PC-9 (cell line): Measurements from ENCODE around the gene SGCD. TPM values are rescaled to one million over a fixed set of nuclear protein-coding genes. Genes with fewer than 3 reads are reported as not detected.

Experiments
- BruUV-seq: library from RNA; stranded (reverse); fragments of 400-500 nt; replicated peaks from 2 replicates; lab custom pipeline; 2021; lab: Mats Ljungman, UMichigan
- CTCF ChIA-PET: fragments of 300-600 bp; sonication (Branson Sonifier 250); formaldehyde crosslinking; loops from one replicate; lab custom pipeline; 2022; ENCODE audit warnings: antibody characterized with exemption; lab: Charles Lee
- POLR2A ChIA-PET: fragments of 300-600 bp; sonication (Branson Sonifier 250); formaldehyde crosslinking; loops from one replicate; lab custom pipeline; 2022; ENCODE audit warnings: antibody characterized with exemption; ENCODE audit not compliant: unreplicated experiment; lab: Charles Lee
- DNase-seq, 2 experiments: peaks; one replicate each; pipeline versions ENCODE4 v3.0.0 to v3.0.0-alpha.2; 2015 to 2022; ENCODE audit warnings: mixed read lengths in 1 of 2
- H2AFZ ChIP-seq: fragments of 200-600 bp; sonication (generic); 2 replicates; pipeline ENCODE4 v1.8.1; 2017; ENCODE audit warnings: antibody characterized with exemption
- H3F3A ChIP-seq: fragments of 200-600 bp; sonication (generic); 2 replicates; pipeline ENCODE4 v1.8.1; 2017; ENCODE audit warnings: antibody characterized with exemption, mild to moderate bottlenecking, low read depth; ENCODE audit not compliant: insufficient read depth
- H3K27ac ChIP-seq: fragments of 200-600 bp; sonication (generic); 2 replicates; pipeline ENCODE4 v1.6.1; 2016; ENCODE audit warnings: mixed run types
- H3K27me3 ChIP-seq: fragments of 200-600 bp; sonication (generic); 2 replicates; pipeline ENCODE4 v1.6.1; 2016; ENCODE audit warnings: low read depth, mixed run types; ENCODE audit not compliant: insufficient read depth
- H3K36me3 ChIP-seq: fragments of 200-600 bp; sonication (generic); 2 replicates; pipeline ENCODE4 v1.6.1; 2016; ENCODE audit warnings: low read depth, mixed run types
- H3K4me1 ChIP-seq: fragments of 200-600 bp; sonication (generic); replicated peaks from 2 replicates; pipeline ENCODE4 v1.6.1; 2016; ENCODE audit warnings: mixed run types; ENCODE audit not compliant: insufficient read depth
- H3K4me2 ChIP-seq: fragments of 200-600 bp; sonication (generic); 2 replicates; pipeline ENCODE4 v1.6.1; 2017; ENCODE audit warnings: mixed run types
- H3K4me3 ChIP-seq: fragments of 200-600 bp; sonication (generic); 2 replicates; pipeline ENCODE4 v1.6.1; 2016; ENCODE audit warnings: mixed run types
- H3K79me2 ChIP-seq: fragments of 200-600 bp; sonication (generic); 2 replicates; pipeline ENCODE4 v1.6.1; 2017; ENCODE audit warnings: low read depth, mixed run types
- H3K9me2 ChIP-seq: fragments of 200-600 bp; sonication (generic); 2 replicates; pipeline ENCODE4 v1.8.1; 2017; ENCODE audit warnings: mild to moderate bottlenecking; ENCODE audit not compliant: insufficient read depth
- H3K9me3 ChIP-seq: fragments of 200-600 bp; sonication (generic); 2 replicates; pipeline ENCODE4 v1.8.1; 2016; ENCODE audit warnings: low read depth; ENCODE audit not compliant: insufficient read depth
- H4K20me1 ChIP-seq: fragments of 200-600 bp; sonication (generic); 2 replicates; pipeline ENCODE4 v1.8.1; 2017; ENCODE audit not compliant: insufficient read depth
- CTCF ChIP-seq: fragments of 200-600 bp; sonication (generic); conservative IDR thresholded peaks from 2 replicates; pipeline ENCODE4 v1.6.1; 2017; ENCODE audit warnings: mixed run types, antibody characterized with exemption, mild to moderate bottlenecking, moderate library complexity
- EZH2 ChIP-seq: fragments of 200-600 bp; sonication (generic); IDR thresholded peaks from 2 replicates; pipeline ENCODE4 v1.8.0; 2017; ENCODE audit warnings: antibody characterized with exemption, low read depth
- intact Hi-C: fragments of 100-400 bp; cut with micrococcal nuclease; formaldehyde crosslinking; loops from one replicate; pipeline ENCODE4 v1.10.0; 2022; ENCODE audit not compliant: unreplicated experiment
- total RNA-seq: library from RNA; stranded (reverse); gene quantifications from 2 replicates; pipeline ENCODE4 v1.2.3, GENCODE V29; 2021

The SGCD gene
- total RNA-seq, 1 experiment from 2014 or later = not detected

GRCh38 chr5:156432830-156433105 lies 105.8 kb downstream of the SGCD start:
- H3K36me3 ChIP-seq = no peaks in the 10 kb centered on the region
- no peaks in the 10 kb centered on the region for H3K27me3 ChIP-seq
- no peaks in the 10 kb centered on the region for H3K4me1 ChIP-seq
- H4K20me1 ChIP-seq = no peaks in the 10 kb centered on the region
- ChIA-PET CTCF (no interaction called here), POLR2A (no interaction called here)
- H3K4me2 ChIP-seq = no peak overlapping the region
- BruUV-seq = no TSS peak
- H3K4me3 ChIP-seq = no peak overlapping the region
- no peak overlapping the region for H3K27ac ChIP-seq
- no peaks in the 10 kb centered on the region for H3K9me3 ChIP-seq
- TF ChIP-seq EZH2 (no peak), CTCF (no peak)
- intact Hi-C loops = no loop called here
- no peaks in the 10 kb centered on the region for H3K9me2 ChIP-seq
- DNase-seq = no peak
- no peak overlapping the region for H2AFZ ChIP-seq
- H3F3A ChIP-seq = no peaks in the 10 kb centered on the region
- H3K79me2 ChIP-seq = no peaks in the 10 kb centered on the region

GRCh38 chr5:156434471-156434870 lies 107.5 kb downstream of the SGCD start:
- H2AFZ ChIP-seq = no peak overlapping the region
- TF ChIP-seq EZH2 = no peak
- H3K79me2 ChIP-seq = no peaks in the 10 kb centered on the region
- H3K4me3 ChIP-seq = no peak overlapping the region
- no peaks in the 10 kb centered on the region for H3F3A ChIP-seq
- H3K9me2 ChIP-seq = no peaks in the 10 kb centered on the region
- H3K27me3 ChIP-seq = no peaks in the 10 kb centered on the region
- POLR2A ChIA-PET = no interaction called here
- H3K4me2 ChIP-seq = no peak overlapping the region
- BruUV-seq = no TSS peak
- no peaks in the 10 kb centered on the region for H3K9me3 ChIP-seq
- H4K20me1 ChIP-seq = no peaks in the 10 kb centered on the region
- no peak for DNase-seq
- no peaks in the 10 kb centered on the region for H3K4me1 ChIP-seq
- no peak overlapping the region for H3K27ac ChIP-seq
- intact Hi-C loops = no loop called here
- H3K36me3 ChIP-seq = no peaks in the 10 kb centered on the region
- CTCF ChIA-PET = no interaction called here

- H3K4me2 ChIP-seq = no peak overlapping the region
- CTCF ChIA-PET = no interaction called here
- BruUV-seq = no TSS peak
- H3K79me2 ChIP-seq = no peaks in the 10 kb centered on the region
- no peaks in the 10 kb centered on the region for H3F3A ChIP-seq
- no peak overlapping the region for H3K4me3 ChIP-seq
- no peaks in the 10 kb centered on the region for H3K4me1 ChIP-seq
- H2AFZ ChIP-seq = no peak overlapping the region
- no peaks in the 10 kb centered on the region for H3K9me3 ChIP-seq
- TF ChIP-seq CTCF = no peak
- TF ChIP-seq EZH2 = no peak
- intact Hi-C loops = no loop called here
- POLR2A ChIA-PET = no interaction called here
- H3K27me3 ChIP-seq = no peaks in the 10 kb centered on the region
- H4K20me1 ChIP-seq = no peaks in the 10 kb centered on the region
- no peak overlapping the region for H3K27ac ChIP-seq
- H3K36me3 ChIP-seq = no peaks in the 10 kb centered on the region
- no peaks in the 10 kb centered on the region for H3K9me2 ChIP-seq
- DNase-seq = no peak
Observed at GRCh38 chr5:156435101-156435500, 108.1 kb downstream of the SGCD start.

GRCh38 chr5:156438076-156438475 lies 111.1 kb downstream of the SGCD start:
- CTCF ChIA-PET = no interaction called here
- DNase-seq = no peak
- BruUV-seq = no TSS peak

More at GRCh38 chr5:156438076-156438475, 111.1 kb downstream of the SGCD start:
- no peak overlapping the region for H3K27ac ChIP-seq
- no peak overlapping the region for H2AFZ ChIP-seq
- no peaks in the 10 kb centered on the region for H3K9me2 ChIP-seq
- no peaks in the 10 kb centered on the region for H3K36me3 ChIP-seq
- no peaks in the 10 kb centered on the region for H3K9me3 ChIP-seq
- no peak overlapping the region for H3K4me2 ChIP-seq
- no peaks in the 10 kb centered on the region for H3K27me3 ChIP-seq
- POLR2A ChIA-PET = no interaction called here
- TF ChIP-seq CTCF = no peak
- no peak for TF ChIP-seq EZH2
- no peaks in the 10 kb centered on the region for H3F3A ChIP-seq
- no peak overlapping the region for H3K4me3 ChIP-seq
- H3K4me1 ChIP-seq = no peaks in the 10 kb centered on the region
- no peaks in the 10 kb centered on the region for H3K79me2 ChIP-seq
- intact Hi-C loops = no loop called here
- no peaks in the 10 kb centered on the region for H4K20me1 ChIP-seq
